Smooth muscle cell (in vitro differentiated cells): ENCODE results near the gene BSND. TPM values are rescaled to one million over a fixed set of nuclear protein-coding genes. Genes with fewer than 3 reads are reported as not detected.

ENCODE experiments used
- DNase-seq: peaks from one replicate; lab custom pipeline; 2025; ENCODE audit not compliant: unreplicated experiment; lab: John Stamatoyannopoulos, UW
- H2AFZ ChIP-seq: fragments of 200-600 bp; sonication (generic); 2 replicates; pipeline ENCODE4 v1.6.0; 2016; ENCODE audit warnings: antibody characterized with exemption, low read depth, mild to moderate bottlenecking
- H3F3A ChIP-seq: fragments of 200-600 bp; sonication (generic); 2 replicates; pipeline ENCODE4 v1.6.0; 2017; ENCODE audit warnings: antibody characterized with exemption, low read depth
- H3K27ac ChIP-seq: fragments of 200-600 bp; sonication (generic); 2 replicates; pipeline ENCODE4 v1.5.1; 2016; ENCODE audit warnings: low read depth, mild to moderate bottlenecking
- H3K27me3 ChIP-seq: fragments of 200-600 bp; sonication (generic); 2 replicates; pipeline ENCODE4 v1.6.1; 2016; ENCODE audit warnings: low read depth, mild to moderate bottlenecking
- H3K36me3 ChIP-seq: fragments of 200-600 bp; sonication (generic); 2 replicates; pipeline ENCODE4 v1.5.1; 2016; ENCODE audit warnings: low read depth
- H3K4me1 ChIP-seq: fragments of 200-600 bp; sonication (generic); 2 replicates; pipeline ENCODE4 v1.5.1; 2016; ENCODE audit warnings: low read depth
- H3K4me2 ChIP-seq: fragments of 200-600 bp; sonication (generic); 2 replicates; pipeline ENCODE4 v1.6.0; 2016; ENCODE audit warnings: mild to moderate bottlenecking
- H3K4me3 ChIP-seq: fragments of 200-600 bp; sonication (generic); 2 replicates; pipeline ENCODE4 v1.5.1; 2016; ENCODE audit warnings: mild to moderate bottlenecking
- H3K79me2 ChIP-seq: fragments of 200-600 bp; sonication (generic); 2 replicates; pipeline ENCODE4 v1.6.0; 2016; ENCODE audit warnings: low read depth, mild to moderate bottlenecking
- H3K9ac ChIP-seq: fragments of 200-600 bp; sonication (generic); 2 replicates; pipeline ENCODE4 v1.6.0; 2016; ENCODE audit warnings: low read depth
- H3K9me3 ChIP-seq: fragments of 200-600 bp; sonication (generic); replicated peaks from 2 replicates; pipeline ENCODE4 v1.5.1; 2016; ENCODE audit warnings: low read depth
- H4K20me1 ChIP-seq: fragments of 200-600 bp; sonication (generic); 2 replicates; pipeline ENCODE4 v1.6.0; 2016; ENCODE audit warnings: low read depth
- WGBS: methylation state at CpG from one replicate; pipeline ENCODE4 v1.1.7; 2016; ENCODE audit warnings: low lambda C conversion rate; 5-methylcytosine and 5-hydroxymethylcytosine counted together
- polyA plus RNA-seq: library from polyadenylated mRNA; unstranded; fragments of >200 nt; fragmentation: Nextera tagmentation; extraction: Ambion mirVana; gene quantifications from 2 replicates; pipeline ENCODE4 v1.2.1, GENCODE V29; 2016
- total RNA-seq: library from RNA; depleted of rRNA; stranded (reverse); fragments of >200 nt; gene quantifications from 2 replicates; pipeline ENCODE4 v1.2.3, GENCODE V29; 2014
- TF ChIP-seq, protein P1 (sequence below): fragments of 200-600 bp; sonication (generic); IDR thresholded peaks from 2 replicates; pipeline ENCODE4 v1.5.1; 2017; ENCODE audit warnings: borderline replicate concordance, mild to moderate bottlenecking, antibody characterized with exemption; ENCODE audit not compliant: insufficient read depth, poor library complexity, severe bottlenecking

Gene BSND
- total and polyA plus RNA-seq, 2 experiments from 2014 or later: not detected

DNA sequence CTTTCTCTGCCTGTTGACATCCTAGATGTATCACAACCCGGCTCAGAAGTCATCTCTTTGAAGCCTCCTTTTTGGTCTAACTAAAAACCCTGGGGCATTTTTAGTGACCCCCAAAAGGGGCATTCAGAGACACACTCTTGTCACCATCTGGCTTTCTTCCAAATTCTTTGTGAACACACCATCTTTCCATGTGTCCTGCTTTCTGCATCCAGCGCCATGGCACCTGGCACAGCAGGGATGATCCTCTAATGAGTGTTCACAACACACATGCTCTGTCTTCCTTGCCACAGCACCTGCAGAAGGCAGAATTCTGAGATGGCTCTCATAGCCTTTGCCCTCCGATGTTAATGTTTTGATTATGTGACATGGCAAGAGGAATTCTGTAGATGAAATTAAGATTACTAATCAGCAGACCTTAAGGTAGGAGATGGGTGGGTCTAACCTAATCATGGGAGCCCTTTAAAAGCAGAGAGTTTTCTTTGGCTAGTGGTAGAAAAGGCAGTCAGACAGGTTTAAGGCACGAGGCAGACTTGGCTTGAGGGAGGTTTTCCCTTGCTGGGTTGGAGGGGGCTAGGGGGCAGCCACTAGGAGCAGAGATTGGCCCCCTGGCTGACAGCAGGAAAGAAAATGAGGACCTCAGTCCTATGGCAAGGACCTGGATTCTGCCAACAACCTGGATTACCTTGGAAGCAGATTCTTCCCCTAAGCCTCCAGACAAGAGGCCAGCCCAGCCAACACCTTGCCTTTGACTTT, 23.2 kb upstream of the BSND start:
- DNase-seq: no peak
- Histone ChIP-seq H3K27me3 (peaks cover 27% of the 10 kb centered on the region), H3K27ac (no peak overlapping the region), H3K36me3 (no peaks in the 10 kb centered on the region), H3K4me3 (no peak overlapping the region), H4K20me1 (no peaks in the 10 kb centered on the region), H3K79me2 (no peaks in the 10 kb centered on the region), H3K4me1 (peaks cover 2% of the 10 kb centered on the region), H3K4me2 (no peak overlapping the region), H3F3A (no peaks in the 10 kb centered on the region), H3K9ac (no peak overlapping the region), H2AFZ (no peak overlapping the region), H3K9me3 (no peaks in the 10 kb centered on the region)
- WGBS: 86% methylated on average over 4 of the region's 4 CpGs
- TF ChIP-seq, protein P1, sequence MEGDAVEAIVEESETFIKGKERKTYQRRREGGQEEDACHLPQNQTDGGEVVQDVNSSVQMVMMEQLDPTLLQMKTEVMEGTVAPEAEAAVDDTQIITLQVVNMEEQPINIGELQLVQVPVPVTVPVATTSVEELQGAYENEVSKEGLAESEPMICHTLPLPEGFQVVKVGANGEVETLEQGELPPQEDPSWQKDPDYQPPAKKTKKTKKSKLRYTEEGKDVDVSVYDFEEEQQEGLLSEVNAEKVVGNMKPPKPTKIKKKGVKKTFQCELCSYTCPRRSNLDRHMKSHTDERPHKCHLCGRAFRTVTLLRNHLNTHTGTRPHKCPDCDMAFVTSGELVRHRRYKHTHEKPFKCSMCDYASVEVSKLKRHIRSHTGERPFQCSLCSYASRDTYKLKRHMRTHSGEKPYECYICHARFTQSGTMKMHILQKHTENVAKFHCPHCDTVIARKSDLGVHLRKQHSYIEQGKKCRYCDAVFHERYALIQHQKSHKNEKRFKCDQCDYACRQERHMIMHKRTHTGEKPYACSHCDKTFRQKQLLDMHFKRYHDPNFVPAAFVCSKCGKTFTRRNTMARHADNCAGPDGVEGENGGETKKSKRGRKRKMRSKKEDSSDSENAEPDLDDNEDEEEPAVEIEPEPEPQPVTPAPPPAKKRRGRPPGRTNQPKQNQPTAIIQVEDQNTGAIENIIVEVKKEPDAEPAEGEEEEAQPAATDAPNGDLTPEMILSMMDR: no peak

- 84% methylated on average over 6 of the region's 6 CpGs for WGBS
- Histone ChIP-seq H3K27ac (no peak overlapping the region), H3K79me2 (no peaks in the 10 kb centered on the region), H3K9me3 (no peaks in the 10 kb centered on the region), H3F3A (no peaks in the 10 kb centered on the region), H3K9ac (no peak overlapping the region), H3K27me3 (peaks cover 39% of the 10 kb centered on the region), H4K20me1 (no peaks in the 10 kb centered on the region), H3K4me3 (no peak overlapping the region), H2AFZ (no peak overlapping the region), H3K4me1 (peaks cover 2% of the 10 kb centered on the region), H3K36me3 (no peaks in the 10 kb centered on the region), H3K4me2 (no peak overlapping the region)
- TF ChIP-seq, protein P1: no peak
- DNase-seq: no peak
Measured at GRCh38 chr1:54976747-54977146, 22.0 kb upstream of the BSND start.

DNA sequence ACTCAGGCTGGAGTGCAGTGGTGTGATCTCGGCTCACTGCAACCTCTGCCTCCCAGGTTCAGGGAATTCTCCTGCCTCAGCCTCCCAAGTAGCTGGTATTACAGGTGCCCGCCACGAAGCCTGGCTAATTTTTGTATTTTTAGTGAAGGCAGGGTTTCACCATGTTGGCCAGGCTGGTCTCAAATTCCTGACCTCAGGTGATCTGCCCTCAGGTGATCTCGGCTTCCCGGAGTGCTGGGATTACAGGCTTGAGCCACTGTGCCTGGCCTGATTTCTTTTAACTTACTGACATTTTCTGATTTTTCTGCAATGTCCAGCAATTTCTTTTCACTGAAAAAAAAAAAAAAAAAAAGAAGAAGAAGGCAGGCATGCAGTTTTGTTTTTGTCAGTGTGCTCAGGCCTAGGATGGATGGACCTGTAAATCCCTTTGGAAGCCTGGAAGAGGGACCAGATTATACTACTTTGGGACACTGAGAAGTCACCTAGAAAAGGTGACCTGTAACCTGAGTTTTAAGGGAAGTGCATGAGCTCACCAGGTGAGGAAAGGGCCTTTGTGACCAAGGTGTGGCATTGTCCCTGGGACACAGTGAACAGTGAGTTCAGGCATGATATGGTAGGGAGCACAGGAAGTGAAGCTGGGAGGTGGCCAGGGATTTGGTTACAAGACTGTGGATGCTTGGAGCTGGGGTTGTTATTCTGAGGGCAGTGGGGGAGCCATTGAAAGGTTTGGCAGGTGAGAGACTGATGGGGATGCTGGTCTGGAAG, 21.0 kb upstream of the BSND start:
- no peaks in the 10 kb centered on the region for H3K36me3 ChIP-seq
- no peak overlapping the region for H3K4me2 ChIP-seq
- no peaks in the 10 kb centered on the region for H3F3A ChIP-seq
- no peaks in the 10 kb centered on the region for H4K20me1 ChIP-seq
- H3K9me3 ChIP-seq: no peaks in the 10 kb centered on the region
- no peak overlapping the region for H3K27ac ChIP-seq
- WGBS: 81% methylated on average over 5 of the region's 5 CpGs
- H2AFZ ChIP-seq: no peak overlapping the region
- peaks cover 49% of the 10 kb centered on the region for H3K27me3 ChIP-seq
- no peak for DNase-seq
- no peaks in the 10 kb centered on the region for H3K79me2 ChIP-seq
- H3K4me3 ChIP-seq: no peak overlapping the region
- H3K4me1 ChIP-seq: peaks cover 2% of the 10 kb centered on the region
- TF ChIP-seq, protein P1: no peak
- H3K9ac ChIP-seq: no peak overlapping the region
